Right lobe of liver (tissue), 4 donors: ENCODE results near the gene OPTC.

ENCODE experiments used
- CTCF ChIP-seq, 4 donors: fragments of 200-600 bp in 3 of 4; fragments of 450-650 bp in 1 of 4; IDR thresholded peaks; one replicate each; pipeline versions ENCODE4 v1.5.1 to v1.8.0; 2016 to 2022; ENCODE audit warnings: antibody characterized with exemption in 4 of 4, mild to moderate bottlenecking in 2 of 4
- POLR2A ChIP-seq: fragments of 450-650 bp; IDR thresholded peaks from one replicate; pipeline ENCODE4 v1.6.1; 2017; ENCODE audit warnings: antibody characterized with exemption, mild to moderate bottlenecking
- donor health status: DM: no; HTN: no; CAD: no.
- donor health status: DM: no; HTN: no; CAD: no.
- donor health status: DM: no; HTN: yes; CAD: no.

GRCh38 chr1:203467550-203467921, 26.4 kb upstream of the OPTC start:
- TF ChIP-seq CTCF (IDR thresholded peaks at IDR 0.05) (no peak), POLR2A (no peak)
